ENCODE results near the gene SAG. TPM values are rescaled to one million over a fixed set of nuclear protein-coding genes. Genes with fewer than 3 reads are reported as not detected.

Gene SAG
- total and polyA plus RNA-seq, 2 of the 13 experiments (the other 11 are each of a cell fraction or from before 2014, with no cell fraction given), result not detected

DNA sequence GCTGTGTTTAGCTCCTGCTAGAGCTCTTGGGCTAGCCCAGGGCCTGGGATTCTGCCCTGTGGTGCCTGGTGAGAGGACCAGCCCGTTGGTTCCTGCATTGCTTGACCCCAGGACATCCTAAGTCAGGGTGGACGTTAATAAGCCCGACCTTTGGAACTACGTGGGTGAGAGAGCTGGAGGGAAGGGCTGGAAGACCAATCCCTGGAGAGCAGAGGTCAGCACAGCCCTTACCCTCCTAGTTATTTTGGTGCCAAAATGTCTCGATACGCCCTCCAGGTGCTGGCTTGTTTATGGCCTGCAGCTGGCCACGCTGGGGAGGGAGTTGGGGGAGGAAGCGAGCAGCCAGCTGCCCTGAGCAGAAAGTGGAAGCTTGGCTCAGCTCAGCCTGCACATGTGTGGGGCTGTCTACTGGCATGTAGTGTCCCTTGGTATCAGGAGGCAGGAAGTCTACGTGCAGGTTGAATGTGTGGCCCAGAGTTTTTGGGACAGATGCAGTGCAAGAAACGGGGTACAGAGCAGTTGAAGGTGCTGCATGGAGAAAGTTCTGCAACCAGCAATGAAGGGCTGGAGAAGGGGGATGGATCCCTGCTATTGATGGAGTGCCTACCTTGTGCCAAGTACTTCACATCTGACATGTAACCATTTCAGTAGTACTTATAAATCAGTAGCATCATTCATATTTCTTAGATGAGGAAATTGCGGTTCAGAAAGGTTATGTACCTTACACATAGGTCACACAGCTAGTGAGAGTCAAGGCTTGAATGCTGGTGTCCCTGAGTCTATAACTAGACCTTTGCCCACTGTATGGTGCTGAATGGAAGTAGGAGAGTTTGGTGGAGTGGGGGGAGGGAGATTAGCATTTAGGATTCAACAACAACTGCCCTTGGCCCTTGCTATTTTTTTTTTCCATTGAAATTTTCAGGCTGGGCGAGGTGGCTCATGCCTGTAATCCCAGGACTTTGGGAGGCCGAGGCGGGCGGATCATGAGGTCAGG lies 41.7 kb downstream of the SAG start (continued):
- TF ChIP-seq ZNF543 (CRISPR knock-in tag; IDR thresholded peaks at IDR 0.05) (peak; percentile 29; the same call in 1 of the 2 replicates), FOXK1 (CRISPR knock-in tag; IDR thresholded peaks at IDR 0.05; ENCODE audit: borderline replicate concordance, low read depth) (0 out of 2 replicates have a peak, but pooled peaks have one; percentile 8), SPEN (CRISPR knock-in tag; IDR thresholded peaks at IDR 0.05; ENCODE audit: low read depth) (no peak), ZNF30 (CRISPR knock-in tag; IDR thresholded peaks at IDR 0.05) (peak; percentile 89), WIZ (CRISPR knock-in tag; IDR thresholded peaks at IDR 0.05) (0 out of 2 replicates have a peak, but pooled peaks have one; percentile 41), PAWR (CRISPR knock-in tag; IDR thresholded peaks at IDR 0.05; ENCODE audit: borderline replicate concordance) (0 out of 2 replicates have a peak, but pooled peaks have one; percentile 75), ZZZ3 (CRISPR knock-in tag; IDR thresholded peaks at IDR 0.05; ENCODE audit: borderline replicate concordance) (no peak), ZNF296 (CRISPR knock-in tag; conservative IDR thresholded peaks at IDR 0.05) (peak; percentile 77), ZMYM4 (CRISPR knock-in tag; IDR thresholded peaks at IDR 0.05) (peak; percentile 62), MXI1 (IDR thresholded peaks at IDR 0.05; ENCODE audit: borderline replicate concordance, low read depth, low read length) (peak; percentile 37; the same call in 1 of the 3 replicates), ZNF343 (CRISPR knock-in tag; IDR thresholded peaks at IDR 0.05) (peak; percentile 32; the same call in 1 of the 2 replicates), ERF (CRISPR knock-in tag; IDR thresholded peaks at IDR 0.05) (peak; percentile 30; the same call in 1 of the 2 replicates), MTA1 (CRISPR knock-in tag; IDR thresholded peaks at IDR 0.05; ENCODE audit: borderline replicate concordance) (peak; percentile 79; the same call in 1 of the 2 replicates), RBM22 (optimal IDR thresholded peaks at IDR 0.05; ENCODE audit: low read length) (no peak), MEF2D (CRISPR knock-in tag; IDR thresholded peaks at IDR 0.05) (peak; percentile 79), MBD4 (IDR thresholded peaks at IDR 0.05; ENCODE audit: borderline replicate concordance, low read length) (no peak), RXRB (CRISPR knock-in tag; IDR thresholded peaks at IDR 0.05; ENCODE audit: borderline replicate concordance) (0 out of 2 replicates have a peak, but pooled peaks have one; percentile 29), FOXC1 (CRISPR knock-in tag; IDR thresholded peaks at IDR 0.05; ENCODE audit: borderline replicate concordance) (peak; percentile 61; the same call in 1 of the 2 replicates), ZNF230 (CRISPR knock-in tag; IDR thresholded peaks at IDR 0.05) (0 out of 2 replicates have a peak, but pooled peaks have one; percentile 55)
- TF ChIP-seq, protein P1, sequence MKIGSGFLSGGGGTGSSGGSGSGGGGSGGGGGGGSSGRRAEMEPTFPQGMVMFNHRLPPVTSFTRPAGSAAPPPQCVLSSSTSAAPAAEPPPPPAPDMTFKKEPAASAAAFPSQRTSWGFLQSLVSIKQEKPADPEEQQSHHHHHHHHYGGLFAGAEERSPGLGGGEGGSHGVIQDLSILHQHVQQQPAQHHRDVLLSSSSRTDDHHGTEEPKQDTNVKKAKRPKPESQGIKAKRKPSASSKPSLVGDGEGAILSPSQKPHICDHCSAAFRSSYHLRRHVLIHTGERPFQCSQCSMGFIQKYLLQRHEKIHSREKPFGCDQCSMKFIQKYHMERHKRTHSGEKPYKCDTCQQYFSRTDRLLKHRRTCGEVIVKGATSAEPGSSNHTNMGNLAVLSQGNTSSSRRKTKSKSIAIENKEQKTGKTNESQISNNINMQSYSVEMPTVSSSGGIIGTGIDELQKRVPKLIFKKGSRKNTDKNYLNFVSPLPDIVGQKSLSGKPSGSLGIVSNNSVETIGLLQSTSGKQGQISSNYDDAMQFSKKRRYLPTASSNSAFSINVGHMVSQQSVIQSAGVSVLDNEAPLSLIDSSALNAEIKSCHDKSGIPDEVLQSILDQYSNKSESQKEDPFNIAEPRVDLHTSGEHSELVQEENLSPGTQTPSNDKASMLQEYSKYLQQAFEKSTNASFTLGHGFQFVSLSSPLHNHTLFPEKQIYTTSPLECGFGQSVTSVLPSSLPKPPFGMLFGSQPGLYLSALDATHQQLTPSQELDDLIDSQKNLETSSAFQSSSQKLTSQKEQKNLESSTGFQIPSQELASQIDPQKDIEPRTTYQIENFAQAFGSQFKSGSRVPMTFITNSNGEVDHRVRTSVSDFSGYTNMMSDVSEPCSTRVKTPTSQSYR (CRISPR knock-in tag; IDR thresholded peaks at IDR 0.05; ENCODE audit: borderline replicate concordance), result peak; percentile 59; the same call in 1 of the 2 replicates
- TF ChIP-seq, protein P2, sequence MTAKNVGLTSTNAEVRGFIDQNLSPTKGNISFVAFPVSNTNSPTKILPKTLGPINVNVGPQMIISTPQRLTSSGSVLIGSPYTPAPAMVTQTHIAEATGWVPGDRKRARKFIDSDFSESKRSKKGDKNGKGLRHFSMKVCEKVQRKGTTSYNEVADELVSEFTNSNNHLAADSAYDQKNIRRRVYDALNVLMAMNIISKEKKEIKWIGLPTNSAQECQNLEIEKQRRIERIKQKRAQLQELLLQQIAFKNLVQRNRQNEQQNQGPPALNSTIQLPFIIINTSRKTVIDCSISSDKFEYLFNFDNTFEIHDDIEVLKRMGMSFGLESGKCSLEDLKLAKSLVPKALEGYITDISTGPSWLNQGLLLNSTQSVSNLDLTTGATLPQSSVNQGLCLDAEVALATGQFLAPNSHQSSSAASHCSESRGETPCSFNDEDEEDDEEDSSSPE (CRISPR knock-in tag; IDR thresholded peaks at IDR 0.05), result no peak; the same call in 1 of the 2 replicates
- TF ChIP-seq, protein P3, sequence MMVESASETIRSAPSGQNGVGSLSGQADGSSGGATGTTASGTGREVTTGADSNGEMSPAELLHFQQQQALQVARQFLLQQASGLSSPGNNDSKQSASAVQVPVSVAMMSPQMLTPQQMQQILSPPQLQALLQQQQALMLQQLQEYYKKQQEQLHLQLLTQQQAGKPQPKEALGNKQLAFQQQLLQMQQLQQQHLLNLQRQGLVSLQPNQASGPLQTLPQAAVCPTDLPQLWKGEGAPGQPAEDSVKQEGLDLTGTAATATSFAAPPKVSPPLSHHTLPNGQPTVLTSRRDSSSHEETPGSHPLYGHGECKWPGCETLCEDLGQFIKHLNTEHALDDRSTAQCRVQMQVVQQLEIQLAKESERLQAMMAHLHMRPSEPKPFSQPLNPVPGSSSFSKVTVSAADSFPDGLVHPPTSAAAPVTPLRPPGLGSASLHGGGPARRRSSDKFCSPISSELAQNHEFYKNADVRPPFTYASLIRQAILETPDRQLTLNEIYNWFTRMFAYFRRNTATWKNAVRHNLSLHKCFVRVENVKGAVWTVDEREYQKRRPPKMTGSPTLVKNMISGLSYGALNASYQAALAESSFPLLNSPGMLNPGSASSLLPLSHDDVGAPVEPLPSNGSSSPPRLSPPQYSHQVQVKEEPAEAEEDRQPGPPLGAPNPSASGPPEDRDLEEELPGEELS (CRISPR knock-in tag; IDR thresholded peaks at IDR 0.05), result peak; percentile 54; the same call in 1 of the 2 replicates
